Glutamatergic neuron (in vitro differentiated cells): Measurements from ENCODE around the gene VPS39. TPM values are rescaled to one million over a fixed set of nuclear protein-coding genes. Genes with fewer than 3 reads are reported as not detected.

ENCODE experiments used
- DNase-seq: peaks from one replicate; pipeline ENCODE4 v3.0.0; 2022
- H3K27ac Mint-ChIP-seq: one replicate; pipeline ENCODE4 v1.8.0; 2020; ENCODE audit warnings: mild to moderate bottlenecking, mixed read lengths, inconsistent platforms; ENCODE audit not compliant: unreplicated experiment
- H3K27me3 Mint-ChIP-seq: one replicate; pipeline ENCODE4 v1.8.0; 2020; ENCODE audit warnings: mild to moderate bottlenecking, moderate library complexity, mixed read lengths, inconsistent platforms; ENCODE audit not compliant: unreplicated experiment
- H3K36me3 Mint-ChIP-seq: one replicate; pipeline ENCODE4 v1.8.0; 2020; ENCODE audit warnings: mild to moderate bottlenecking, mixed read lengths, inconsistent platforms; ENCODE audit not compliant: unreplicated experiment
- H3K4me1 Mint-ChIP-seq: one replicate; pipeline ENCODE4 v1.8.0; 2020; ENCODE audit warnings: mild to moderate bottlenecking, low read depth, mixed read lengths, inconsistent platforms; ENCODE audit not compliant: unreplicated experiment
- H3K4me3 Mint-ChIP-seq: one replicate; pipeline ENCODE4 v1.8.0; 2020; ENCODE audit warnings: mild to moderate bottlenecking, mixed read lengths, inconsistent platforms; ENCODE audit not compliant: unreplicated experiment
- H3K9me3 Mint-ChIP-seq: one replicate; pipeline ENCODE4 v1.8.0; 2020; ENCODE audit warnings: mild to moderate bottlenecking, moderate library complexity, mixed read lengths, inconsistent platforms; ENCODE audit not compliant: unreplicated experiment
- CTCF ChIP-seq: fragments of 200-600 bp; sonication (generic); IDR thresholded peaks from one replicate; pipeline ENCODE4 v1.5.0; 2021; ENCODE audit not compliant: partially characterized antibody, unreplicated experiment
- total RNA-seq: library from RNA; stranded (reverse); fragmentation: NEBNext Ultra II Directional; extraction: Animal tissue kit (Norgen Biotek cat#: 25700); gene quantifications from one replicate; pipeline ENCODE4 v1.2.1, GENCODE V29; 2021; ENCODE audit not compliant: unreplicated experiment

Gene VPS39
- total RNA-seq, 1 donor from 2014 or later, result 94.4 TPM

- DNase-seq, result no peak
- H3K27me3 Mint-ChIP-seq, result no peaks in the 10 kb centered on the region
- no peak for TF ChIP-seq CTCF
- no peaks in the 10 kb centered on the region for H3K9me3 Mint-ChIP-seq
- no peak overlapping the region for H3K4me3 Mint-ChIP-seq
- no peaks in the 10 kb centered on the region for H3K36me3 Mint-ChIP-seq
- no peak overlapping the region for H3K27ac Mint-ChIP-seq
- H3K4me1 Mint-ChIP-seq, result no peaks in the 10 kb centered on the region
These were observed 36.3 kb downstream of the VPS39 start for GRCh38 chr15:42171795-42172194.

GRCh38 chr15:42171122-42171521 is 37.0 kb downstream of the VPS39 start:
- Mint-ChIP-seq H3K9me3 (no peaks in the 10 kb centered on the region), H3K4me3 (no peak overlapping the region), H3K27me3 (no peaks in the 10 kb centered on the region), H3K36me3 (no peaks in the 10 kb centered on the region), H3K27ac (no peak overlapping the region), H3K4me1 (no peaks in the 10 kb centered on the region)
- TF ChIP-seq CTCF, result no peak
- DNase-seq, result no peak

GRCh38 chr15:42166225-42166940 is 41.7 kb downstream of the VPS39 start:
- Mint-ChIP-seq H3K4me3 (no peak overlapping the region), H3K27me3 (no peaks in the 10 kb centered on the region), H3K36me3 (no peaks in the 10 kb centered on the region), H3K9me3 (no peaks in the 10 kb centered on the region), H3K4me1 (no peaks in the 10 kb centered on the region), H3K27ac (no peak overlapping the region)
- TF ChIP-seq CTCF, result no peak
- no peak for DNase-seq

- no peak for TF ChIP-seq CTCF
- no peaks in the 10 kb centered on the region for H3K27me3 Mint-ChIP-seq
- H3K4me1 Mint-ChIP-seq, result no peaks in the 10 kb centered on the region
- H3K4me3 Mint-ChIP-seq, result no peak overlapping the region
- no peaks in the 10 kb centered on the region for H3K9me3 Mint-ChIP-seq
- no peak for DNase-seq
- no peak overlapping the region for H3K27ac Mint-ChIP-seq
- no peaks in the 10 kb centered on the region for H3K36me3 Mint-ChIP-seq
These were observed 43.0 kb downstream of the VPS39 start for GRCh38 chr15:42165106-42165505.

GRCh38 chr15:42163947-42164550 is 44.1 kb downstream of the VPS39 start:
- Mint-ChIP-seq H3K36me3 (no peaks in the 10 kb centered on the region), H3K27me3 (peaks cover 2% of the 10 kb centered on the region), H3K9me3 (no peaks in the 10 kb centered on the region), H3K4me3 (no peak overlapping the region), H3K4me1 (no peaks in the 10 kb centered on the region), H3K27ac (no peak overlapping the region)
- TF ChIP-seq CTCF, result no peak
- DNase-seq, result no peak
